Mucosa of rectum (tissue), 2 donors: ENCODE data around the gene TMEM204.

Experiments
- H3K27ac ChIP-seq, 2 donors: one replicate each; pipeline ENCODE4 v1.7.0; 2013; ENCODE audit warnings: inconsistent platforms in 2 of 2, low read depth in 2 of 2, low read length in 2 of 2
- H3K27me3 ChIP-seq, 2 donors: one replicate each; pipeline ENCODE4 v1.7.0; 2013; ENCODE audit warnings: low read length in 2 of 2; ENCODE audit not compliant: control insufficient read depth in 2 of 2, insufficient read depth in 2 of 2
- H3K36me3 ChIP-seq, 2 donors: one replicate each; pipeline ENCODE4 v1.7.0; 2013; ENCODE audit warnings: low read length in 2 of 2; ENCODE audit not compliant: control insufficient read depth in 2 of 2, insufficient read depth in 2 of 2
- H3K4me1 ChIP-seq, 2 donors: one replicate each; pipeline ENCODE4 v1.7.0; 2013; ENCODE audit warnings: low read length in 2 of 2, mild to moderate bottlenecking in 1 of 2; ENCODE audit not compliant: control insufficient read depth in 2 of 2, insufficient read depth in 2 of 2
- H3K4me3 ChIP-seq, 2 donors: one replicate each; pipeline ENCODE4 v1.7.0; 2013; ENCODE audit warnings: low read length in 2 of 2
- H3K9ac ChIP-seq, 2 donors: one replicate each; pipeline ENCODE4 v1.7.0; 2013; ENCODE audit warnings: low read length in 2 of 2, low read depth in 1 of 2, mild to moderate bottlenecking in 1 of 2
- H3K9me3 ChIP-seq, 2 donors: one replicate each; pipeline ENCODE4 v1.7.0; 2013; ENCODE audit warnings: low read length in 2 of 2; ENCODE audit not compliant: control insufficient read depth in 2 of 2
- donor health status: healthy.
- donor health status: Normal muscosa, but diverticular disease.

The TMEM204 gene

GRCh38 chr16:1520461-1520860 is 13.0 kb upstream of the TMEM204 start:
- Histone ChIP-seq H3K4me1 (no peaks in the 10 kb centered on the region), H3K27ac (no peak overlapping the region), H3K27me3 (no peaks in the 10 kb centered on the region), H3K9ac (no peak overlapping the region), H3K9me3 (no peaks in the 10 kb centered on the region), H3K4me3 (no peak overlapping the region), H3K36me3 (peaks cover 2 to 11% of the 10 kb centered on the region in 2 donors)

GRCh38 chr16:1523581-1524245 is 9.8 kb upstream of the TMEM204 start:
- no peak overlapping the region for H3K9ac ChIP-seq
- no peak overlapping the region for H3K4me3 ChIP-seq
- H3K27me3 ChIP-seq, result no peaks in the 10 kb centered on the region
- H3K36me3 ChIP-seq, result peaks cover 2 to 5% of the 10 kb centered on the region in 2 donors
- no peaks in the 10 kb centered on the region for H3K4me1 ChIP-seq
- H3K9me3 ChIP-seq, result no peaks in the 10 kb centered on the region
- no peak overlapping the region for H3K27ac ChIP-seq

GRCh38 chr16:1524366-1524765 is 9.1 kb upstream of the TMEM204 start:
- no peaks in the 10 kb centered on the region for H3K9me3 ChIP-seq

GRCh38 chr16:1525871-1526607 is 7.4 kb upstream of the TMEM204 start:
- H3K9ac ChIP-seq, result no peak overlapping the region
- H3K36me3 ChIP-seq, result peaks cover 0 to 3% of the 10 kb centered on the region in 2 donors
- no peak overlapping the region for H3K4me3 ChIP-seq
- no peaks in the 10 kb centered on the region for H3K9me3 ChIP-seq
- no peak overlapping the region for H3K27ac ChIP-seq
- H3K4me1 ChIP-seq, result peaks cover 2 to 3% of the 10 kb centered on the region in 2 donors
- H3K27me3 ChIP-seq, result no peaks in the 10 kb centered on the region

More at GRCh38 chr16:1524366-1524765, 9.1 kb upstream of the TMEM204 start:
- H3K4me3 ChIP-seq, result no peak overlapping the region
- no peaks in the 10 kb centered on the region for H3K27me3 ChIP-seq
- no peaks in the 10 kb centered on the region for H3K4me1 ChIP-seq
- H3K9ac ChIP-seq, result no peak overlapping the region
- H3K27ac ChIP-seq, result no peak overlapping the region
- H3K36me3 ChIP-seq, result peaks cover 2 to 5% of the 10 kb centered on the region in 2 donors

GRCh38 chr16:1526608-1527555 is 6.6 kb upstream of the TMEM204 start:
- H3K4me1 ChIP-seq, result peaks cover 2 to 7% of the 10 kb centered on the region in 2 donors

GRCh38 chr16:1527836-1528811 is 5.3 kb upstream of the TMEM204 start:
- H3K9ac ChIP-seq, result no peak overlapping the region
- H3K27me3 ChIP-seq, result no peaks in the 10 kb centered on the region
- H3K4me3 ChIP-seq, result no peak overlapping the region
- H3K36me3 ChIP-seq, result peaks cover 0 to 1% of the 10 kb centered on the region in 2 donors
- H3K4me1 ChIP-seq, result peaks cover 8 to 9% of the 10 kb centered on the region in 2 donors
- H3K27ac ChIP-seq, result no peak overlapping the region
- no peaks in the 10 kb centered on the region for H3K9me3 ChIP-seq

More at GRCh38 chr16:1526608-1527555, 6.6 kb upstream of the TMEM204 start:
- Histone ChIP-seq H3K27ac (no peak overlapping the region), H3K9ac (no peak overlapping the region), H3K36me3 (peaks cover 0 to 3% of the 10 kb centered on the region in 2 donors), H3K9me3 (no peaks in the 10 kb centered on the region), H3K4me3 (no peak overlapping the region), H3K27me3 (no peaks in the 10 kb centered on the region)

GRCh38 chr16:1528921-1529537 is 4.4 kb upstream of the TMEM204 start:
- Histone ChIP-seq H3K27me3 (no peaks in the 10 kb centered on the region), H3K4me3 (no peak overlapping the region), H3K4me1 (peaks cover 11 to 12% of the 10 kb centered on the region in 2 donors), H3K27ac (no peak overlapping the region), H3K9ac (no peak overlapping the region), H3K9me3 (no peaks in the 10 kb centered on the region), H3K36me3 (no peaks in the 10 kb centered on the region)

GRCh38 chr16:1530349-1530882 is 3.0 kb upstream of the TMEM204 start:
- H3K4me1 ChIP-seq, result peaks cover 11 to 12% of the 10 kb centered on the region in 2 donors
- no peaks in the 10 kb centered on the region for H3K36me3 ChIP-seq
- H3K27ac ChIP-seq, result peak overlapping the region; percentile 58 to 86
- peak overlapping the region in 1 of 2 donors; percentile 32 for H3K9ac ChIP-seq
- H3K4me3 ChIP-seq, result no peak overlapping the region
- no peaks in the 10 kb centered on the region for H3K9me3 ChIP-seq
- no peaks in the 10 kb centered on the region for H3K27me3 ChIP-seq
